Sigmoid colon (tissue), 7 donors: ENCODE results near the gene SMIM36. TPM values are rescaled to one million over a fixed set of nuclear protein-coding genes. Genes with fewer than 3 reads are reported as not detected.
A peak's percentile ranks its signal among the peaks of the same experiment; 100 is the strongest.
"Not testable (repeated sequence)": the region's sequence is repeated elsewhere in the genome, so short reads cannot be mapped to it uniquely, and the experiment has no call there.

Experiments used
- DNase-seq: peaks from one replicate; pipeline ENCODE4 v3.0.0-alpha.2; 2019
- H3K27ac ChIP-seq, 4 donors: fragments of 200-600 bp; sonication (generic); one replicate each; pipeline ENCODE4 v1.5.1; 2016 to 2019; ENCODE audit warnings: mild to moderate bottlenecking in 1 of 4
- H3K27me3 ChIP-seq, 3 donors: fragments of 200-600 bp; sonication (generic); one replicate each; pipeline ENCODE4 v1.5.1; 2019; ENCODE audit warnings: mild to moderate bottlenecking in 1 of 3
- H3K36me3 ChIP-seq, 4 donors: fragments of 200-600 bp; sonication (generic); one replicate each; pipeline ENCODE4 v1.5.1; 2016 to 2019
- H3K4me1 ChIP-seq, 4 donors: fragments of 200-600 bp; sonication (generic); one replicate each; pipeline ENCODE4 v1.5.1; 2017 to 2019
- H3K4me3 ChIP-seq, 4 donors: fragments of 200-600 bp; sonication (generic); one replicate each; pipeline ENCODE4 v1.5.1; 2017 to 2019; ENCODE audit warnings: mild to moderate bottlenecking in 2 of 4, moderate library complexity in 1 of 4
- H3K9me3 ChIP-seq, 4 donors: fragments of 200-600 bp in 3 of 4; sonication (generic) in 3 of 4; one replicate each; pipeline versions ENCODE4 v1.5.1 to v1.6.1; 2013 to 2019
- EP300 ChIP-seq, 4 donors: sonication (generic); formaldehyde crosslinking; IDR thresholded peaks; one replicate each; pipeline ENCODE4 v1.6.1; 2017; ENCODE audit warnings: antibody characterized with exemption in 4 of 4
- POLR2A ChIP-seq, 2 donors: fragments of 450-650 bp; IDR thresholded peaks; one replicate each; pipeline ENCODE4 v1.6.1; 2016; ENCODE audit warnings: antibody characterized with exemption in 2 of 2, mild to moderate bottlenecking in 2 of 2, moderate library complexity in 2 of 2
- POLR2AphosphoS5 ChIP-seq, 4 donors: sonication (generic); formaldehyde crosslinking; IDR thresholded peaks; one replicate each; pipeline ENCODE4 v1.6.1; 2017; ENCODE audit warnings: antibody characterized with exemption in 4 of 4
- WGBS, 2 donors: extraction: QIAGEN DNeasy Blood & Tissue Kit; methylation state at CpG; one replicate each; pipeline ENCODE4 v1.1.7; 2013; 5-methylcytosine and 5-hydroxymethylcytosine counted together
- intact Hi-C: fragments of 100-400 bp; cut with DNase I; formaldehyde crosslinking; loops from one replicate; pipeline ENCODE4 v1.15.1; 2023
- polyA plus RNA-seq, 3 donors: library from polyadenylated mRNA; stranded (reverse); fragments of 200-250 nt; gene quantifications; one replicate each; pipeline ENCODE4 v1.2.3, GENCODE V29; 2013
- total RNA-seq, 4 donors: library from RNA; depleted of rRNA; stranded (reverse); fragments of >200 nt; gene quantifications; one replicate each; pipeline ENCODE4 v1.1.0, GENCODE V29; 2016
- TF ChIP-seq, protein P1 (sequence below), 4 experiments: fragments of 450-650 bp in 3 of 4; fragments of 200-600 bp in 1 of 4; IDR thresholded peaks; one replicate each; pipeline ENCODE4 v1.5.1; 2016 to 2019; ENCODE audit warnings: antibody characterized with exemption in 4 of 4, mild to moderate bottlenecking in 3 of 4, moderate library complexity in 2 of 4
- donor health status: healthy with polysubstance abuse.
- donor health status: Bipolar disorder and iron deficiency.
- donor health status: healthy.

The SMIM36 gene
- total and polyA plus RNA-seq, 7 donors: not detected

DNA sequence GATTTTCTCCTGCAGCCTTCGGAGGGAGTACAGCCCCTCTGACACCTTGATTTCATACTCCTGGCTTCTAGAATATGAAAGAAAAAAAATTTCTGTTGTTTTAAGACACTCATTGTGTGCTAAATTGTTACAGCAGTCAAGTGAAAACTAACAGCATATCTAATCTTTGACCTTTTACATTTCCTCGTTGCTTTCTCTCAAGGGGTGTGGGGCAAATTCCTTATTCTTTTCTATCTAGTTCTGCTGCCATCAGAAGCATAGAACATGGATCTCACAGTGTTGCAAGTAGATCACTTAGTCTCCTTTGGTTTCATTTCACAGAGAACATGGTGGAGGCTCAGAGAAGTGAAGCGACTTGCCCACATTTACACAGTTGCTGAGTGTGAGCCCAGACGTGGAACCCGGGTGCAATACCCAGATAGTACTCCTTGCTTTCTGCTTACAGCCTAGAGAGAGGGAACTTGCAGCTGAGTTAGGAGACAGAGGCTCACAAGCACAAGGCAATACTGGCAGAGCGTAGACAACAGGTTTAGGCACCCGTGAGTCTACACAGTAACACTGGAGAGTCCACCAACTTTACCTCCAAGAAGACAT, 60.9 kb downstream of the SMIM36 start:
- TF ChIP-seq, protein P1, sequence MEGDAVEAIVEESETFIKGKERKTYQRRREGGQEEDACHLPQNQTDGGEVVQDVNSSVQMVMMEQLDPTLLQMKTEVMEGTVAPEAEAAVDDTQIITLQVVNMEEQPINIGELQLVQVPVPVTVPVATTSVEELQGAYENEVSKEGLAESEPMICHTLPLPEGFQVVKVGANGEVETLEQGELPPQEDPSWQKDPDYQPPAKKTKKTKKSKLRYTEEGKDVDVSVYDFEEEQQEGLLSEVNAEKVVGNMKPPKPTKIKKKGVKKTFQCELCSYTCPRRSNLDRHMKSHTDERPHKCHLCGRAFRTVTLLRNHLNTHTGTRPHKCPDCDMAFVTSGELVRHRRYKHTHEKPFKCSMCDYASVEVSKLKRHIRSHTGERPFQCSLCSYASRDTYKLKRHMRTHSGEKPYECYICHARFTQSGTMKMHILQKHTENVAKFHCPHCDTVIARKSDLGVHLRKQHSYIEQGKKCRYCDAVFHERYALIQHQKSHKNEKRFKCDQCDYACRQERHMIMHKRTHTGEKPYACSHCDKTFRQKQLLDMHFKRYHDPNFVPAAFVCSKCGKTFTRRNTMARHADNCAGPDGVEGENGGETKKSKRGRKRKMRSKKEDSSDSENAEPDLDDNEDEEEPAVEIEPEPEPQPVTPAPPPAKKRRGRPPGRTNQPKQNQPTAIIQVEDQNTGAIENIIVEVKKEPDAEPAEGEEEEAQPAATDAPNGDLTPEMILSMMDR (IDR thresholded peaks at IDR 0.05): no peak
- TF ChIP-seq POLR2A (IDR thresholded peaks at IDR 0.05) (no peak), EP300 (IDR thresholded peaks at IDR 0.05) (no peak), POLR2AphosphoS5 (IDR thresholded peaks at IDR 0.05) (no peak)
- WGBS, 2 donors: 71 to 88% methylated on average over 7 of the region's 7 CpGs
- H3K27me3 ChIP-seq: no peaks in the 10 kb centered on the region
- intact Hi-C loops: loop anchor here (5.0 kb wide), 2 partner anchors 47 to 98 kb away; no protein-coding TSS in a partner anchor
- peaks cover 0 to 79% (median 66%) of the 10 kb centered on the region in 4 donors for H3K4me1 ChIP-seq
- DNase-seq: no peak
- no peaks in the 10 kb centered on the region for H3K9me3 ChIP-seq
- H3K36me3 ChIP-seq: no peaks in the 10 kb centered on the region
- H3K4me3 ChIP-seq: no peak overlapping the region
- H3K27ac ChIP-seq: peak overlapping the region in 3 of 4 donors; percentile 67 to 83 (median 82)

DNA sequence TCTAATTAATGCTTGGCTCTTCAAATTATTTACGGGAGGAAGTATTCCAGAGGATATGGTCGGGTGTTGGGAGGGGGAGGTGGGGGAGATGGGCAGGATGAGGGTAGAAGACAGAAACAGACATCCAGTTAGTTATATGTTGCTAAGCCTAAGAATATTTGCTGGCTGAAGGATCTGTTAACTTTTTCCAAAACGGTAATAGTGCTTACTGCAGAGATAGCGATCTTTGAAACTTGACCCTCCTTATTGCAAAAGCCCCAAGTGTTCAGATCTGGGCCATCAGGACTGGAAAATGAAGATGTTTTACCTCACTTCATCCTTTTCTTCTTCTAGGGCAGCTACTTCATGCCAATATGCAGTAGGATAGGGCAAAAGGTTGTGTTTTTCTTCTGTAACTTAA, 62.6 kb downstream of the SMIM36 start:
- no peaks in the 10 kb centered on the region for H3K27me3 ChIP-seq
- TF ChIP-seq EP300 (IDR thresholded peaks at IDR 0.05): no peak
- TF ChIP-seq POLR2AphosphoS5 (IDR thresholded peaks at IDR 0.05): no peak
- TF ChIP-seq, protein P1 (IDR thresholded peaks at IDR 0.05): no peak
- TF ChIP-seq POLR2A (IDR thresholded peaks at IDR 0.05): no peak
- H3K36me3 ChIP-seq: no peaks in the 10 kb centered on the region
- no peak overlapping the region for H3K4me3 ChIP-seq
- WGBS, 2 donors: 65 to 71% methylated on average over 4 of the region's 4 CpGs
- H3K4me1 ChIP-seq: peaks cover 0 to 79% (median 67%) of the 10 kb centered on the region in 4 donors
- no peak for DNase-seq
- H3K27ac ChIP-seq: peak overlapping the region in 1 of 4 donors; percentile 29
- intact Hi-C loops: no loop called here
- no peaks in the 10 kb centered on the region for H3K9me3 ChIP-seq

- Histone ChIP-seq H3K36me3 (no peaks in the 10 kb centered on the region), H3K27ac (peak overlapping the region; percentile 78 to 92 (median 86)), H3K4me1 (peaks cover 0 to 78% (median 66%) of the 10 kb centered on the region in 4 donors), H3K27me3 (no peaks in the 10 kb centered on the region), H3K9me3 (no peaks in the 10 kb centered on the region), H3K4me3 (no peak overlapping the region)
- intact Hi-C loops: no loop called here
- TF ChIP-seq POLR2A (IDR thresholded peaks at IDR 0.05) (no peak), EP300 (IDR thresholded peaks at IDR 0.05) (no peak), POLR2AphosphoS5 (IDR thresholded peaks at IDR 0.05) (no peak)
- TF ChIP-seq, protein P1 (IDR thresholded peaks at IDR 0.05): no peak
- DNase-seq: no peak
- 30 to 72% methylated on average over 4 of the region's 4 CpGs for WGBS, 2 donors
Observed at GRCh38 chr17:55446581-55447205, 64.6 kb downstream of the SMIM36 start.

DNA sequence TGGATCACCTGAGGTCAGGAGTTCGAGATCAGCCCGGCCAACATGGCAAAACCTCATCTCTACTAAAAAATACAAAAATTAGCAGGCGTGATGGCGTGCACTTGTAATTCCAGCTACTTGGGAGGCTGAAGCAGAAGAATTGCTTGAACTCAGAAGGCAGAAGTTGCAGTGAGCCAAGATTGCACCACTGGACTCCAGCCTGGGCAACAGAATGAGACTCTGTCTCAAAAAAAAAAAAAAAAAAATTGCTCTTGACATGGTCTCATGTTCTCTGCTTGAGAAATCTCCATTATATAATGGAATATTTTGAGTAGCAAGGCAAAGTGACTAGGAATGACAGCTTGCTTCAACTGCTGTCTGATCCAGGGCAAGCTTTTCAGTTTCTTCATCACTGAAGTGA, 65.2 kb downstream of the SMIM36 start:
- H3K4me3 ChIP-seq, H3K36me3 ChIP-seq, H3K27me3 ChIP-seq, H3K9me3 ChIP-seq, intact Hi-C loops: not testable (repeated sequence)
- Histone ChIP-seq H3K27ac (peak overlapping the region; percentile 78 to 92 (median 86)), H3K4me1 (peaks cover 0 to 78% (median 66%) of the 10 kb centered on the region in 4 donors)
- 96 to 98% methylated on average over 4 of the region's 4 CpGs for WGBS, 2 donors
- peak; percentile 73 for DNase-seq
- peak in 2 of 4 donors; percentile 13 to 22 for TF ChIP-seq POLR2AphosphoS5 (IDR thresholded peaks at IDR 0.05)
